H1 (cell line): Measurements from ENCODE around the gene WSCD1.

Source experiments
- CTCF ChIP-seq, 3 experiments: IDR thresholded peaks; 1 replicate in 2 of 3; 2 replicates in 1 of 3; pipeline versions ENCODE4 v1.5.1 to v1.6.1; 2011; ENCODE audit warnings: low read length in 3 of 3, mild to moderate bottlenecking in 3 of 3, inconsistent platforms in 2 of 3, low read depth in 1 of 3, moderate library complexity in 1 of 3; ENCODE audit not compliant: insufficient read depth in 1 of 3; ENCODE audit errors: control extremely low read depth in 1 of 3
- GABPA ChIP-seq: IDR thresholded peaks from 2 replicates; pipeline ENCODE4 v1.6.1; 2011; ENCODE audit warnings: mild to moderate bottlenecking, low read length, moderate library complexity, borderline replicate concordance; ENCODE audit not compliant: insufficient read depth
- SRF ChIP-seq: IDR thresholded peaks from 2 replicates; pipeline ENCODE4 v1.6.1; 2011; ENCODE audit warnings: mild to moderate bottlenecking, low read depth, low read length, moderate library complexity
- TF ChIP-seq, protein P1 (sequence below): IDR thresholded peaks from 2 replicates; pipeline ENCODE4 v1.6.1; 2011; ENCODE audit warnings: low read depth, mild to moderate bottlenecking, low read length; ENCODE audit not compliant: insufficient read depth
- TF ChIP-seq, protein P2 (sequence below): IDR thresholded peaks from 2 replicates; pipeline ENCODE4 v1.6.1; 2012; ENCODE audit warnings: low read length, inconsistent platforms

GRCh38 chr17:6097005-6097279 is 26.8 kb downstream of the WSCD1 start:
- TF ChIP-seq, protein P1, sequence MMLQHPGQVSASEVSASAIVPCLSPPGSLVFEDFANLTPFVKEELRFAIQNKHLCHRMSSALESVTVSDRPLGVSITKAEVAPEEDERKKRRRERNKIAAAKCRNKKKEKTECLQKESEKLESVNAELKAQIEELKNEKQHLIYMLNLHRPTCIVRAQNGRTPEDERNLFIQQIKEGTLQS: no peak
- TF ChIP-seq SRF (no peak), GABPA (no peak), CTCF (IDR thresholded peaks at IDR 0.05; ENCODE audit: control extremely low read depth in 1 of 3, insufficient read depth in 1 of 3, low read depth in 1 of 3, low read length in 3 of 3) (no peak)
- TF ChIP-seq, protein P2, sequence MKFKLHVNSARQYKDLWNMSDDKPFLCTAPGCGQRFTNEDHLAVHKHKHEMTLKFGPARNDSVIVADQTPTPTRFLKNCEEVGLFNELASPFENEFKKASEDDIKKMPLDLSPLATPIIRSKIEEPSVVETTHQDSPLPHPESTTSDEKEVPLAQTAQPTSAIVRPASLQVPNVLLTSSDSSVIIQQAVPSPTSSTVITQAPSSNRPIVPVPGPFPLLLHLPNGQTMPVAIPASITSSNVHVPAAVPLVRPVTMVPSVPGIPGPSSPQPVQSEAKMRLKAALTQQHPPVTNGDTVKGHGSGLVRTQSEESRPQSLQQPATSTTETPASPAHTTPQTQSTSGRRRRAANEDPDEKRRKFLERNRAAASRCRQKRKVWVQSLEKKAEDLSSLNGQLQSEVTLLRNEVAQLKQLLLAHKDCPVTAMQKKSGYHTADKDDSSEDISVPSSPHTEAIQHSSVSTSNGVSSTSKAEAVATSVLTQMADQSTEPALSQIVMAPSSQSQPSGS: no peak
